HepG2 (cell line): ENCODE measurements around the gene VPS11. TPM values are rescaled to one million over a fixed set of nuclear protein-coding genes. Genes with fewer than 3 reads are reported as not detected.

Source experiments
- ATAC-seq: fragments of 200-7000 bp; cut with Tn5 transposase; 3 replicates; pipeline ENCODE4 v1.9.1; 2020; ENCODE audit warnings: mild to moderate bottlenecking, moderate library complexity
- BruUV-seq: library from RNA; stranded (reverse); fragments of 400-500 nt; replicated peaks from 2 replicates; lab custom pipeline; 2021; lab: Mats Ljungman, UMichigan
- CTCF ChIA-PET: fragments of 300-600 bp; formaldehyde crosslinking; extraction: SDS; loops from one replicate; lab custom pipeline; 2021; ENCODE audit warnings: low total read pairs, inconsistent platforms, low intra/inter-chr PET ratio; lab: Yijun Ruan, JAX
- POLR2A ChIA-PET: fragments of 350-600 bp; sonication (Branson Sonifier 250); formaldehyde crosslinking; loops from one replicate; lab custom pipeline; 2020; ENCODE audit warnings: antibody characterized with exemption, inconsistent platforms; lab: Yijun Ruan, JAX
- DNase-seq: peaks from one replicate; pipeline ENCODE4 v3.0.0-alpha.2; 2015; ENCODE audit warnings: low spot score
- FAIRE-seq: peaks from 3 replicates; lab custom pipeline; 2011; peaks lifted over from hg19 to GRCh38; lab: Jason Lieb, UNC
- H2AFZ ChIP-seq: one replicate; pipeline ENCODE4 v1.6.1; 2011; ENCODE audit warnings: low read length, inconsistent platforms
- H3K27ac ChIP-seq: fragments of 300-600 bp; 3 replicates; pipeline ENCODE4 v1.8.0; 2011; ENCODE audit warnings: mixed run types, mild to moderate bottlenecking, mixed read lengths, low read length, inconsistent platforms; ENCODE audit not compliant: insufficient read depth; ENCODE audit errors: extremely low read length
- H3K27me3 ChIP-seq, 2 experiments: fragments of 200-600 bp in 1 of 2; 2 replicates in 1 of 2; 3 replicates in 1 of 2; pipeline versions ENCODE4 v1.6.0 to v1.8.0; 2011; ENCODE audit warnings: low read length in 2 of 2, mild to moderate bottlenecking in 2 of 2, moderate library complexity in 2 of 2, inconsistent platforms in 1 of 2; ENCODE audit not compliant: insufficient read depth in 2 of 2, control insufficient read depth in 1 of 2
- H3K36me3 ChIP-seq, 2 experiments: fragments of 200-600 bp in 1 of 2; replicated peaks in 1 of 2; 2 replicates in 1 of 2; 3 replicates in 1 of 2; pipeline versions ENCODE4 v1.5.1 to v1.8.0; 2011; ENCODE audit warnings: low read length in 2 of 2, inconsistent platforms in 1 of 2; ENCODE audit not compliant: insufficient read depth in 2 of 2, control insufficient read depth in 1 of 2
- H3K4me1 ChIP-seq: 2 replicates; pipeline ENCODE4 v1.5.1; 2012; ENCODE audit warnings: low read length, inconsistent platforms; ENCODE audit not compliant: insufficient read depth
- H3K4me2 ChIP-seq: 2 replicates; pipeline ENCODE4 v1.6.0; 2011; ENCODE audit warnings: low read depth, low read length, inconsistent platforms
- H3K4me3 ChIP-seq, 3 experiments: fragments of 200-600 bp in 1 of 3; sonication (generic), shearing (Covaris generic) in 1 of 3; replicated peaks in 1 of 3; 2 replicates each; pipeline ENCODE4 v1.5.1; 2011 to 2016; ENCODE audit warnings: low read length in 3 of 3, inconsistent platforms in 2 of 3, low read depth in 2 of 3, mild to moderate bottlenecking in 2 of 3, control low read depth in 1 of 3, mixed read lengths in 1 of 3; ENCODE audit not compliant: insufficient read depth in 1 of 3
- H3K79me2 ChIP-seq: one replicate; pipeline ENCODE4 v1.6.1; 2011; ENCODE audit warnings: low read length, inconsistent platforms; ENCODE audit not compliant: insufficient read depth
- H3K9ac ChIP-seq: 2 replicates; pipeline ENCODE4 v1.6.0; 2011; ENCODE audit warnings: mild to moderate bottlenecking, low read depth, low read length, inconsistent platforms; ENCODE audit not compliant: insufficient read depth
- H3K9me3 ChIP-seq: 2 replicates; pipeline ENCODE4 v1.5.1; 2012; ENCODE audit warnings: mild to moderate bottlenecking, low read length
- H4K20me1 ChIP-seq: 2 replicates; pipeline ENCODE4 v1.6.0; 2011; ENCODE audit warnings: inconsistent platforms, mild to moderate bottlenecking, low read length, moderate library complexity; ENCODE audit not compliant: insufficient read depth
- BATF2 ChIP-seq: sonication (generic); formaldehyde crosslinking; IDR thresholded peaks from 2 replicates; pipeline ENCODE4 v1.8.0; 2022; ENCODE audit warnings: mild to moderate bottlenecking, missing genetic modification reagents, moderate library complexity
- CCAR2 ChIP-seq: fragments of 200-400 bp; formaldehyde crosslinking; optimal IDR thresholded peaks from 2 replicates; pipeline ENCODE3; 2018; ENCODE audit warnings: low read depth, mild to moderate bottlenecking, low read length, moderate library complexity
- HDAC1 ChIP-seq: sonication (generic); formaldehyde crosslinking; IDR thresholded peaks from 2 replicates; pipeline ENCODE4 v1.5.1; 2020; ENCODE audit warnings: mild to moderate bottlenecking, missing genetic modification reagents
- KMT2B ChIP-seq: IDR thresholded peaks from 2 replicates; pipeline ENCODE4 v1.6.1; 2016; ENCODE audit warnings: missing genetic modification reagents, missing compliant biosample characterization
- PATZ1 ChIP-seq: sonication (generic); formaldehyde crosslinking; IDR thresholded peaks from 2 replicates; pipeline ENCODE4 v1.4.0; 2020; ENCODE audit warnings: missing genetic modification reagents
- PHF21A ChIP-seq: sonication (generic); formaldehyde crosslinking; IDR thresholded peaks from 2 replicates; pipeline ENCODE4 v1.5.0; 2020; ENCODE audit warnings: mild to moderate bottlenecking, missing genetic modification reagents
- RARA ChIP-seq: IDR thresholded peaks from 2 replicates; pipeline ENCODE4 v1.6.1; 2016; ENCODE audit warnings: missing genetic modification reagents, missing compliant biosample characterization
- SIX4 ChIP-seq: sonication (generic); formaldehyde crosslinking; IDR thresholded peaks from 2 replicates; pipeline ENCODE4 v1.4.0; 2020; ENCODE audit warnings: missing genetic modification reagents
- SP1 ChIP-seq, 2 experiments: fragments of 450-650 bp in 1 of 2; sonication (generic) in 1 of 2; formaldehyde crosslinking in 1 of 2; IDR thresholded peaks; 2 replicates each; pipeline versions ENCODE4 v1.4.0 to v1.6.1; 2016 to 2020; ENCODE audit warnings: missing genetic modification reagents in 1 of 2
- ZBTB3 ChIP-seq: sonication (generic); formaldehyde crosslinking; IDR thresholded peaks from 2 replicates; pipeline ENCODE4 v1.4.0; 2020; ENCODE audit warnings: low read depth, mild to moderate bottlenecking, moderate library complexity, missing genetic modification reagents, borderline replicate concordance
- ZBTB4 ChIP-seq: sonication (generic); formaldehyde crosslinking; IDR thresholded peaks from 2 replicates; pipeline ENCODE4 v1.4.0; 2020; ENCODE audit warnings: missing genetic modification reagents, mild to moderate bottlenecking, borderline replicate concordance
- ZBTB46 ChIP-seq: sonication (generic); formaldehyde crosslinking; IDR thresholded peaks from 2 replicates; pipeline ENCODE4 v1.4.0; 2020; ENCODE audit warnings: mild to moderate bottlenecking, missing genetic modification reagents, borderline replicate concordance
- ZNF263 ChIP-seq: sonication (generic); formaldehyde crosslinking; IDR thresholded peaks from 2 replicates; pipeline ENCODE4 v1.4.0; 2020; ENCODE audit warnings: missing genetic modification reagents
- ZNF572 ChIP-seq: sonication (generic); formaldehyde crosslinking; IDR thresholded peaks from 2 replicates; pipeline ENCODE4 v1.5.1; 2020; ENCODE audit warnings: mild to moderate bottlenecking, missing genetic modification reagents
- ZNF619 ChIP-seq: sonication (generic); formaldehyde crosslinking; IDR thresholded peaks from 2 replicates; pipeline ENCODE4 v1.4.0; 2020; ENCODE audit warnings: mild to moderate bottlenecking, missing genetic modification reagents
- ZZZ3 ChIP-seq: sonication (generic); formaldehyde crosslinking; IDR thresholded peaks from 2 replicates; pipeline ENCODE4 v1.4.0; 2020; ENCODE audit warnings: missing genetic modification reagents, mild to moderate bottlenecking, borderline replicate concordance
- WGBS: methylation state at CpG from one replicate; pipeline ENCODE4 v1.1.6; 2017; ENCODE audit warnings: low lambda C conversion rate; 5-methylcytosine and 5-hydroxymethylcytosine counted together
- in situ Hi-C: cut with HindIII; loops from 2 replicates; pipeline ENCODE4 v1.10.0; 2017; ENCODE audit warnings: low pct_unique_long_range_greater_than_20kb; ENCODE audit not compliant: extremely low pct_ligation_motif_present
- intact Hi-C: fragments of 100-400 bp; cut with micrococcal nuclease; formaldehyde crosslinking; loops from one replicate; pipeline ENCODE4 v1.10.0; 2022; ENCODE audit not compliant: unreplicated experiment
- polyA plus RNA-seq, 8 experiments: library from polyadenylated mRNA; depleted of rRNA in 3 of 8; stranded (reverse) in 7 of 8; unstranded in 1 of 8; fragments of >200 nt; fragmentation: Illumina TruSeq in 4 of 8; extraction: Trizol in 4 of 8; gene quantifications; 2 replicates each; pipeline versions ENCODE4 v1.2.1 to v1.2.3, GENCODE V29; 2011 to 2016; ENCODE audit warnings: low read depth in 4 of 8, missing spikeins in 1 of 8, mixed read lengths in 1 of 8; ENCODE audit not compliant: insufficient read depth in 1 of 8
- total RNA-seq, 5 experiments: library from RNA; depleted of rRNA; stranded (reverse); fragments of >200 nt; fragmentation: Illumina TruSeq; extraction: Trizol; gene quantifications; 2 replicates each; pipeline ENCODE4 v1.2.3, GENCODE V29; 2016; ENCODE audit warnings: low read depth in 1 of 5

Gene VPS11
- total and polyA plus RNA-seq, 2 of the 13 experiments (the other 11 are each of a cell fraction or from before 2014, with no cell fraction given), result 13.7 to 21.6 TPM

- no peak for TF ChIP-seq ZBTB4
- no peak for TF ChIP-seq PHF21A (CRISPR knock-in tag)
- no peak for TF ChIP-seq ZZZ3 (CRISPR knock-in tag)
- no peak for TF ChIP-seq CCAR2
- no peak for TF ChIP-seq ZBTB3 (CRISPR knock-in tag)
- TF ChIP-seq SP1 (IDR thresholded peaks at IDR 0.05), result no peak
- TF ChIP-seq SP1 (CRISPR knock-in tag; IDR thresholded peaks at IDR 0.05), result no peak
- TF ChIP-seq ZNF572 (CRISPR knock-in tag), result no peak
Observed at GRCh38 chr11:119116235-119116594, 48.6 kb downstream of the VPS11 start (continued).

GRCh38 chr11:119116601-119117000, 49.0 kb downstream of the VPS11 start:
- no peak for ATAC-seq
- Histone ChIP-seq H3K4me2 (no peak overlapping the region), H3K4me1 (peaks cover 12% of the 10 kb centered on the region), H3K27ac (no peak overlapping the region), H3K27me3 (no peaks in the 10 kb centered on the region; a peak in 1 of 5 replicates), H2AFZ (no peak overlapping the region), H4K20me1 (no peaks in the 10 kb centered on the region), H3K36me3 (peaks cover 14 to 22% of the 10 kb centered on the region in 2 experiments), H3K9me3 (no peaks in the 10 kb centered on the region), H3K4me3 (no peak overlapping the region), H3K79me2 (peaks cover 2% of the 10 kb centered on the region), H3K9ac (no peak overlapping the region)
- in situ Hi-C loops (no loop called here), intact Hi-C loops (no loop called here)
- no TSS peak for BruUV-seq
- POLR2A ChIA-PET, result no interaction called here
- 64% methylated on average over 5 of the region's 5 CpGs for WGBS
- no peak for FAIRE-seq
- DNase-seq, result no peak
- CTCF ChIA-PET, result no interaction called here
- no peak for TF ChIP-seq ZNF619 (CRISPR knock-in tag)
- no peak for TF ChIP-seq KMT2B (CRISPR knock-in tag)
- no peak for TF ChIP-seq PATZ1 (CRISPR knock-in tag)
- no peak for TF ChIP-seq SIX4 (CRISPR knock-in tag)
- TF ChIP-seq HDAC1 (CRISPR knock-in tag), result no peak
- no peak for TF ChIP-seq ZBTB46 (CRISPR knock-in tag)
- no peak for TF ChIP-seq RARA
- TF ChIP-seq ZNF263 (CRISPR knock-in tag), result no peak
- TF ChIP-seq BATF2 (CRISPR knock-in tag), result no peak
